Measurements from ENCODE around the gene LSAMP. TPM values are rescaled to one million over a fixed set of nuclear protein-coding genes. Genes with fewer than 3 reads are reported as not detected.

Gene LSAMP
- total and polyA plus RNA-seq, 9 of the 15 experiments (the other 6 are each of a cell fraction or from before 2014, with no cell fraction given) = 0.09 to 0.11 TPM; not detected in 7

DNA sequence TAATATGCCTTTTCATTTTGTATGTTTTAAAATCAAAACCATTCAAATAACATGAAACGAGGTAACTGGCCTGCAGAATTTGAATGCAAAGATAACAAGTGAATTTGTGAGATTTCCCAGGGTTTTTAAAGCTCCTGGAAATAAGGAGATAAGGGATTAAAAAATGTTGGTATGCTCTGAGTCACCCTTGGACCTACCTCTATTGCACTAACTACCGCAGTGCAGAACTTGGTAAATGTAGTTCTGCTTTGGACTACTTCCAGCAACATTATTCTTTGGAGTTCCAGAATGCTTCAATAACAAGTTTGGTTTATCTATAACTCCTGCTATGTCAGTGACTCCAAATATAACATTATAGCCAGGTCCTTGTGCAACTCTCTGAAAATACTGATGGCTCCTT lies 620.2 kb downstream of the LSAMP start:
- Histone ChIP-seq H3K9me3 (replicated peaks; ENCODE audit: control insufficient read depth, insufficient read depth, low read depth, low read length) (no peaks in the 10 kb centered on the region), H3K27ac (ENCODE audit: extremely low read depth, low read depth, low read length) (no peak overlapping the region), H3K4me3 (no peak overlapping the region), H3K27me3 (ENCODE audit: control insufficient read depth in 2 of 2, insufficient read depth in 2 of 2, low read length in 2 of 2) (no peaks in the 10 kb centered on the region; a peak in 1 of 5 replicates), H3K79me2 (ENCODE audit: control insufficient read depth, insufficient read depth, low read length) (no peaks in the 10 kb centered on the region), H3K9me1 (ENCODE audit: control insufficient read depth, insufficient read depth, low read length) (no peaks in the 10 kb centered on the region), H3K36me3 (ENCODE audit: control insufficient read depth, insufficient read depth, low read length) (no peaks in the 10 kb centered on the region), H3K9ac (ENCODE audit: insufficient read depth in 1 of 2, low read depth in 2 of 2, low read length in 2 of 2) (no peak overlapping the region), H3K4me1 (replicated peaks in 1 of 2; ENCODE audit: control insufficient read depth in 2 of 2, insufficient read depth in 2 of 2, low read length in 2 of 2) (no peaks in the 10 kb centered on the region), H2AFZ (ENCODE audit: low read depth, low read length) (no peak overlapping the region), H4K20me1 (replicated peaks; ENCODE audit: control insufficient read depth, insufficient read depth, low read length) (no peaks in the 10 kb centered on the region), H3K4me2 (ENCODE audit: insufficient read depth, low read length) (no peak overlapping the region)
- POLR2A ChIA-PET = no interaction called here
- ATAC-seq (no peak), DNase-seq (ENCODE audit: extremely low read depth in 1 of 4, low spot score in 3 of 4) (no peak), FAIRE-seq (no peak)
- WGBS (ENCODE audit: insufficient coverage, low coverage, missing lambda C conversion rate) = 0% methylated on average over 2 of the region's 2 CpGs
- TF ChIP-seq TARDBP (IDR thresholded peaks at IDR 0.05) (no peak), CEBPB (tag; IDR thresholded peaks at IDR 0.05) (no peak), HIVEP1 (CRISPR knock-in tag; IDR thresholded peaks at IDR 0.05) (no peak), SMARCB1 (IDR thresholded peaks at IDR 0.05; ENCODE audit: insufficient read length, low read depth) (no peak), ZNF253 (CRISPR knock-in tag; conservative IDR thresholded peaks at IDR 0.05) (no peak), KLF13 (tag; IDR thresholded peaks at IDR 0.05; ENCODE audit: borderline replicate concordance, low read depth) (no peak)
- TF ChIP-seq, protein P1, sequence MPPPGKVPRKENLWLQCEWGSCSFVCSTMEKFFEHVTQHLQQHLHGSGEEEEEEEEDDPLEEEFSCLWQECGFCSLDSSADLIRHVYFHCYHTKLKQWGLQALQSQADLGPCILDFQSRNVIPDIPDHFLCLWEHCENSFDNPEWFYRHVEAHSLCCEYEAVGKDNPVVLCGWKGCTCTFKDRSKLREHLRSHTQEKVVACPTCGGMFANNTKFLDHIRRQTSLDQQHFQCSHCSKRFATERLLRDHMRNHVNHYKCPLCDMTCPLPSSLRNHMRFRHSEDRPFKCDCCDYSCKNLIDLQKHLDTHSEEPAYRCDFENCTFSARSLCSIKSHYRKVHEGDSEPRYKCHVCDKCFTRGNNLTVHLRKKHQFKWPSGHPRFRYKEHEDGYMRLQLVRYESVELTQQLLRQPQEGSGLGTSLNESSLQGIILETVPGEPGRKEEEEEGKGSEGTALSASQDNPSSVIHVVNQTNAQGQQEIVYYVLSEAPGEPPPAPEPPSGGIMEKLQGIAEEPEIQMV (tag; conservative IDR thresholded peaks at IDR 0.05; ENCODE audit: low read depth) = no peak
- TF ChIP-seq, protein P2, sequence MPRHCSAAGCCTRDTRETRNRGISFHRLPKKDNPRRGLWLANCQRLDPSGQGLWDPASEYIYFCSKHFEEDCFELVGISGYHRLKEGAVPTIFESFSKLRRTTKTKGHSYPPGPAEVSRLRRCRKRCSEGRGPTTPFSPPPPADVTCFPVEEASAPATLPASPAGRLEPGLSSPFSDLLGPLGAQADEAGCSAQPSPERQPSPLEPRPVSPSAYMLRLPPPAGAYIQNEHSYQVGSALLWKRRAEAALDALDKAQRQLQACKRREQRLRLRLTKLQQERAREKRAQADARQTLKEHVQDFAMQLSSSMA (CRISPR knock-in tag; IDR thresholded peaks at IDR 0.05) = no peak
- TF ChIP-seq, protein P3, sequence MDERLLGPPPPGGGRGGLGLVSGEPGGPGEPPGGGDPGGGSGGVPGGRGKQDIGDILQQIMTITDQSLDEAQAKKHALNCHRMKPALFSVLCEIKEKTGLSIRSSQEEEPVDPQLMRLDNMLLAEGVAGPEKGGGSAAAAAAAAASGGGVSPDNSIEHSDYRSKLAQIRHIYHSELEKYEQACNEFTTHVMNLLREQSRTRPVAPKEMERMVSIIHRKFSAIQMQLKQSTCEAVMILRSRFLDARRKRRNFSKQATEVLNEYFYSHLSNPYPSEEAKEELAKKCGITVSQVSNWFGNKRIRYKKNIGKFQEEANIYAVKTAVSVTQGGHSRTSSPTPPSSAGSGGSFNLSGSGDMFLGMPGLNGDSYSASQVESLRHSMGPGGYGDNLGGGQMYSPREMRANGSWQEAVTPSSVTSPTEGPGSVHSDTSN (CRISPR knock-in tag; IDR thresholded peaks at IDR 0.05; ENCODE audit: low read depth) = no peak
- TF ChIP-seq, protein P3 (tag; conservative IDR thresholded peaks at IDR 0.05; ENCODE audit: low read depth) = no peak
- in situ Hi-C loops (cut with MboI) = no loop called here
- CTCF ChIA-PET (ENCODE audit: low intra/inter-chr PET ratio) = interaction anchor here (0.6 kb wide), 1 partner anchor 248 kb away, joined by 3 read pairs; no protein-coding TSS in a partner anchor
- BruUV-seq (replicated peaks) = no TSS peak
- intact Hi-C loops (cut with micrococcal nuclease) = no loop called here
